ENCODE results near the gene NACC1.

The NACC1 gene

DNA sequence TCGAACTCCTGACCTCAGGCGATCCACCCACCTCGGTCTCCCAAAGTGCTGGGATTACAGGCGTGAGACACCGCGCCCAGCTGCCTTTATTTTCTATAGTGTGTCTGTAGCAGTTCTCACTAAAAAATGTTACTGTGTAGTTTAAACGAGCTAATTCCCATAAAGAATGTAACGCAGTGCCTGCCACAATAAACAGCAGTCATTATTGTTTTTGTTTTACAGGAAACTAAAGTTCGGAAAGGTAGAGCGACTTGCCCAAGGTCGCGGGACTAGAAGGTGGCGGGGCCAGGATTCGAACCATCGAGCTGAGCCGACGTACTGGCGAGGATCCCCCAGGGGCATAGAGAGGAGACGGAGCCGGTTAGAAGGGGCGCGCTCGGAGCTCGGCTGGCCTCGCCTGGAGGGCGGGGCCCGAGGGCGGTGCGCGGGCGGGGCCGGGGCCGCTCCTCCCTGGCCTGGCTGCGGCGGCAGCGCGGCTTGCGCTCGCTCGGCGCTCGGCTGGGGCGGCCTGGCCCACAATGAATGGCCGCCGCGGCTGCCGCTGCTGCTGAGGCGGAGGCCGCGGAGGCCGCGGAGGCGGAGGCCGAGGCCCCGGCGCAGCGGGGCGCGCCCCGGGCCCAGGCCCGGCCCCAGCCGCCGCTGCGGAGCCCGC lies at the start of gene NACC1:
NACC1 (plus strand) TSS at position 493 of the 652 bp plus-strand sequence. CDS start 16,944 bp downstream, outside the sequence.
- DNase-seq (ENCODE audit: low spot score), result peak; percentile 87

GRCh38 chr19:13069415-13070359 lies 48.4 kb upstream of the NACC1 start:
- DNase-seq (ENCODE audit: low spot score), result no peak

DNA sequence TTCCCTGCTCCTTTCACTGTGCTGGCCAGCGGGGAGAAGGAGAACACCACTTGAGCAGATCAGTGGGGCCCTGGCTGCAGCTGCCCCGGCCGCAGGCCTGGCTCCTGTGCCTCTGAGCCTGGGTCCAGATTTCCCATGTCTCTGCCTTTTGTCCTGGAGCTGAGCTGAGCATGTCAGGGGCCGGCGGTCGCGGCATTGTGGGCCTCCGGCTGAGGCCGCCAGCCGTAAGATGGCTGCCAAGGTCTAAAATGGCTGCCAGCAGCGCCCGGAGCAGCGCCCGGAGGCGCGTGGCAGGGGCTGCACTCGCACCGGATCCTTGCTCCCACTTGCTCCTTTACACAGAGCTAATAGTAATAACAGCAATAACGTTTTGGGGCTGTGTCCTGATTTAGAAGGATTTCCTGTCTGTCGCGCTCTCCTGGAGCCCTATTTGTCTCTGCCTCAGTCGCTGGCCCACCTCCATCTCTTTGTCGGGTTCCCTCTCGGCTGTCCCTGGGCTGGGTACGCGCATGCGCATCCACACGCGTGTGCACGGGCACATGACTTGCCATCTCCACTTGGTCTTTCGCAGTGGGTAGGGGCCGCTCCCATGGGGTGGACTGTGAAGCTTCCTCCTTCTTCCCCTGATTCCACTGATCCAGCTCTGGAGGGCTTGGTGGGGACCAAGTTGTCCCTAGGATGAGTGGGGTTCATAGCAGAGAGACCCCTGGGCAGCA lies 47.5 kb upstream of the NACC1 start:
- DNase-seq (ENCODE audit: low spot score), result no peak

- DNase-seq (ENCODE audit: low spot score), result no peak
Observed at GRCh38 chr19:13071444-13072187, 46.4 kb upstream of the NACC1 start.

- DNase-seq (ENCODE audit: low spot score), result no peak
Observed at GRCh38 chr19:13072188-13072908, 45.7 kb upstream of the NACC1 start.

- DNase-seq (ENCODE audit: low spot score), result no peak
Observed at GRCh38 chr19:13073263-13073662, 44.8 kb upstream of the NACC1 start.

- no peak for DNase-seq (ENCODE audit: low spot score)
Observed at GRCh38 chr19:13074378-13074777, 43.7 kb upstream of the NACC1 start.

GRCh38 chr19:13076320-13076719 lies 41.7 kb upstream of the NACC1 start:
- no peak for DNase-seq (ENCODE audit: low spot score)

DNA sequence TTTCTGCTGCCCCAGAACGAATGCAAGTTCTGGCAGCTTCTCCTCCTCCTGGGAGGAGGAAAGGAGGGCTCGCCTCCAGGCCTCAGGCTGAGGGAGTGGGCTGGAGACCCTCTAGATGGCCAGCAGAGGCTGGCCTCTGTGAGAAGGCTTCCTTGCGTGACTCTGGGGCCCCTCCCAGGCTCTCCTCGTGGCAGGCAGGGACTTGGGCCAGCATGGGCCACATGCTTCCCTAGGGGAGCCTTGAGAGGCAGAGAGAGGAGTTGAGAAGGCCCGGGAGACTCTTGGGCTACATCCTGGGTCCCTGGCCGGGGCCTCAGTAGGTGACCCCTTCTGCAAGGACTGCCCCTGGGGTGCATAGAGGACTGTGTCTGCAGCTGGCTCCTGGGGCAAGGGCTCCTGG lies 41.3 kb upstream of the NACC1 start:
- no peak for DNase-seq (ENCODE audit: low spot score)

GRCh38 chr19:13077240-13077639 lies 40.8 kb upstream of the NACC1 start:
- no peak for DNase-seq (ENCODE audit: low spot score)

DNA sequence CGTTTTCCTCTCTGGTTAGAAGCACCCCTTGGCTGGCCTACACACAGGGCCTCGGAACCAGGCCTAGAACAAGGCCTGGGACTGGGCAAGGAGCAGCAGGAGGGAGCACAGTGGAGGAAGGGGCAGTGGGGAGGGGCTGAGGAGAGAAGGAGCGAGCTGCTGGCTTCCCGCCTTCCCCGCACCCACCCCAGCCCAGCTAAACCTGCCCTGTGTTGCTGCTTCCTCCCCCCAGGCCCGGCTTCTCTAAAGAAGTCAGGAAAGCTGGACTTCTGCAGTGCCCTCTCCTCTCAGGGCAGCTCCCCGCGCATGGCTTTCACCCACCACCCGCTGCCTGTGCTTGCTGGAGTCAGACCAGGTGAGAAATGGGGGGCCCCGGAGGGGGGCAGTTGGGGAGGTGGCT lies 39.7 kb upstream of the NACC1 start:
- no peak for DNase-seq (ENCODE audit: low spot score)

DNA sequence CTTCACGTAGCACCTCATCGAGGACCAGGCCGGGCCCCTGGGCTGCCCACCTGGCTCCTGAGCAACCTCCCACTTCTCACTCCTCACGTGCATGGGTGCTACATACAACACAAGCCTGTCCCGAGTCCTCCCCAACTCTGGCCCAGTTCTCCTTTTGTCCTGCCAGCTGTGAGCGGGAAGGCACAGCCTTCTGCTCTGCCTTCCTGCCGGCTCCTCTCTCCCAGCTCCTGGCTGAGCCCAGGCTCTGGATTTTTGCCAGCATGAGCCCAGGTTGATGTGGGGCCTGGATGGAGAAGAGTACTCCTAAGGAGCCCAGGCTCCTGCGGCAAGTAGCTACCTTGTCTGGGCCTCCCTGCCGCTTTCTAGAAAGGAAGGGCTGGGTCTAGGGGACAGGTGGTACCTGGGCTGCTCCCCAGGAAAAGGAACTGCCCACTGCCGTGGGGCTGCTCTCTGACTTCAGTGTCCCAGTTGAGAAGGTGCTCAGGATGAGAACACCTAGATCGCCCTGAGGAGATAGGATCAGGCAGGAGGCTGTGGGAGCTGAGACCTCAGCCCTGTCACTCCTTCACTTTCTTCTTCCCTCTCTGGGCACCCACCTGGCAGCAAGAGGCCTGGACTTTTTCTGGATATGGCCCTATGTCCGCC lies 39.0 kb upstream of the NACC1 start:
- DNase-seq (ENCODE audit: low spot score), result no peak

- DNase-seq (ENCODE audit: low spot score), result no peak
Observed at GRCh38 chr19:13079542-13079986, 38.5 kb upstream of the NACC1 start.

- no peak for DNase-seq (ENCODE audit: low spot score)
Observed at GRCh38 chr19:13082192-13083007, 35.7 kb upstream of the NACC1 start.

DNA sequence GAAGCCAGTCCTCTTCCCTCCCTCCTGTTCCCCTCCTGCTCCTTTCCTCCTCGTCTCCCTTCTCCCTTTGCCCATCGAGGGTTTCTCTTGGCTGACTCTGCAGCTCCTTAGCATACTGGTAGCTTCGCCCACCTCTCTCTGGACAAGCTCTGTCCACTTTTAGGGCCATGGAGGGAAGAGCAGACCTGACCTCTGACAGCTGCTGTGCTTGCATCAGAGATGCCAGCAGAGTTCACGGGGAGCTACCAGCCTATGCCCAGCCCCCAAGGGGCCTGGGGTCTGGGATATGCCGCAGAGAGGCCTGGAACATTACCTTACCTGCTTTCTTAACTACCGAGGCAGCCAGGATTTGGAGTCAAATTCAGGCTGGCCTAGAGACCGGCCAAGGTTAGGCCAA lies 35.1 kb upstream of the NACC1 start:
- no peak for DNase-seq (ENCODE audit: low spot score)

DNA sequence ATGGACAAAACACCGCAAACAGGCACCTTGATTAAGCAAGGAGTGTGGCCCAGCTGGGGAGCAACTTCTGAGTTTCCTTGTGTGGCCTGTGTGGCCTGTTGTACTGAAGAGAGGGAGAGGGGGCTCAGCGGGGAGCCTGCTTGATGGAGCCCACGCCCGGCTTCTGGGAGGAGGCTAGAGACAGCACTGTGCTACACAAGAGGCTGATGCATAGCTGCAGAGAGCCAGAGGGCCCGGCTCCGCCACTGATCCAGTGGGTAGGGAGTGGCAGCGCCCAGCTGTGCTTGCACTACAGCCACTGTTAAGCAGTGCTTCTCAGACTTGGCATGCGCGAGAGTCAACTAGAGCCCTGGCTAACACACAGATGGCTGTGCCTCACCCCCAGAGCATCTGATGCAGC lies 34.4 kb upstream of the NACC1 start:
- no peak for DNase-seq (ENCODE audit: low spot score)

DNA sequence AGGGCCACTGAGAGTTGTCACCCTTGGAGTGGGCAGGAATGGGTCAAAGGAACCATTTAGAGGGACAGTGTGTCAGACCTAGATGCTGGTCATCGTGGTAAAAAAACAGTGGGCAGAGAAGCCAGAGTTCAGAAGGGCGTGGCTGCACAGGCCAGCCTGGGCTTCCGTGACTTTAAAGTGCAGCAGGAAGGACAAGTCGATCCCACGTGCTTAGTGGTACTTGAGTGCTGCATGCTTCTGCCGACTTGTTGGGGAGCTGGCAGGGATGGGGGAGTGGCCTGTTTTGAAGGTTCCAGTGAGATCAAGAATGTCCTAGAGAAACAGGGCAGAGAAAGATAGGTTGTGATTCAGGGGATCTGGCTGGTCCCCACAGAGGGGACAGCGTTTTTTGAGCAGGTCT lies 32.4 kb upstream of the NACC1 start:
- no peak for DNase-seq (ENCODE audit: low spot score)

DNA sequence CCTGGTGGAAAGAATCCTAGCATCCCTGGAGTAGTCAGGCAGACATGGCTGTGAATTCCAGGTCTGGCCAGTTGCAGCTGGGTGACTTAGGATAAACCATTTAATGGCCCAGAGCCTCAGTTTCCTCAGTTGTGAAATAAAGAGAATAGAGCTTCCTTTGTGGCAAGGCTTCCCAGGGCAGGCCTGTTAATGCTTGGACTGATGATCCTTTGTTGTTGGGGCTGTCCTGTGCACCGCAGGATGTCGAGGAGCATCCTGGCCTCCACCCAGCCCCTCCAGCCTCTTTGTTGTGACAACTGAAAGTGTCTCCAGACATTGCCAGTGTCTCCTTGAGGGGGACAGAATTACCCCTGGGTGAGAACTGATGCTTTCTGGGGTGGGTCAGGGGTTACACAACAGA lies 31.7 kb upstream of the NACC1 start:
- no peak for DNase-seq (ENCODE audit: low spot score)

DNA sequence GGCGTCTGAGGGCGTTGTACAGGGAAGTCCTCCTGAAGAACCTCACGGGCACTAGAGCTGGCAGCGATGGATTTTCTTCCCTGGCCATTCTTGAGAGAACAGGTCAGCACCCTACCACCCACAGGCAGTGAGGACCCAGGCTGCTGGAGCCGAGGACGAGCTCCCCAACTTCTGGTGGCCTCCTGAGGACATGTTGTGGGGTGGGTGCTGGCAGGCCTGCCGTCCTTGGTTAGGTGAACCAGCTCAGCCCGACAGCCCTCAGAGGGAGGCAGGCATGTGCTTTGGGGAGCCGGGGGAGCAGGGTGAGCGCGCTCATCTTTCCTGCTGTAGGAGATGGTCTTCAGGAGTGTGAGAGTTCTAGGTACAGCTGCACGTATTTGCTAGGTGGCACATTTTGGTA lies 30.8 kb upstream of the NACC1 start:
- DNase-seq (ENCODE audit: low spot score), result no peak
